Osteoblast (primary cell): ENCODE measurements around the gene MAN2B2. TPM values are rescaled to one million over a fixed set of nuclear protein-coding genes. Genes with fewer than 3 reads are reported as not detected.
A peak's percentile ranks its signal among the peaks of the same experiment; 100 is the strongest.

Experiments used
- DNase-seq: peaks from one replicate; pipeline ENCODE4 v3.0.0; 2011; ENCODE audit warnings: low spot score, mixed read lengths; ENCODE audit not compliant: insufficient read length; ENCODE audit errors: missing footprints
- H2AFZ ChIP-seq: 2 replicates; pipeline ENCODE4 v1.6.0; 2011; ENCODE audit warnings: mild to moderate bottlenecking, low read length
- H3K27ac ChIP-seq: 2 replicates; pipeline ENCODE4 v1.5.1; 2011; ENCODE audit warnings: mild to moderate bottlenecking, low read depth, low read length, moderate library complexity
- H3K27me3 ChIP-seq: 2 replicates; pipeline ENCODE4 v1.6.0; 2012; ENCODE audit warnings: mild to moderate bottlenecking, control low read depth, inconsistent platforms, low read length, moderate library complexity; ENCODE audit not compliant: insufficient read depth
- H3K36me3 ChIP-seq: 2 replicates; pipeline ENCODE4 v1.5.1; 2011; ENCODE audit warnings: mild to moderate bottlenecking, low read length, control low read depth, moderate library complexity; ENCODE audit not compliant: insufficient read depth
- H3K4me1 ChIP-seq: 2 replicates; pipeline ENCODE4 v1.5.1; 2011; ENCODE audit warnings: mild to moderate bottlenecking, low read length, control low read depth, moderate library complexity; ENCODE audit not compliant: insufficient read depth
- H3K4me2 ChIP-seq: 2 replicates; pipeline ENCODE4 v1.6.0; 2011; ENCODE audit warnings: mild to moderate bottlenecking, low read length; ENCODE audit not compliant: insufficient read depth
- H3K4me3 ChIP-seq: fragments of 200-600 bp; sonication (generic); 3 replicates; pipeline ENCODE4 v1.5.1; 2012; ENCODE audit warnings: mild to moderate bottlenecking, low read length, inconsistent platforms; ENCODE audit not compliant: insufficient read depth
- H3K79me2 ChIP-seq: 2 replicates; pipeline ENCODE4 v1.6.0; 2012; ENCODE audit warnings: mild to moderate bottlenecking, low read length, control low read depth, inconsistent platforms; ENCODE audit not compliant: insufficient read depth
- H3K9me3 ChIP-seq: 2 replicates; pipeline ENCODE4 v1.5.1; 2011; ENCODE audit warnings: low read depth, low read length, control low read depth
- H4K20me1 ChIP-seq: 2 replicates; pipeline ENCODE4 v1.6.0; 2012; ENCODE audit warnings: mild to moderate bottlenecking, low read length, control low read depth; ENCODE audit not compliant: insufficient read depth
- CTCF ChIP-seq: IDR thresholded peaks from 2 replicates; pipeline ENCODE4 v1.5.1; 2011; ENCODE audit warnings: mild to moderate bottlenecking, low read depth, low read length, moderate library complexity; ENCODE audit errors: extremely low read depth
- total RNA-seq: library from RNA; depleted of rRNA; stranded (reverse); fragments of >200 nt; gene quantifications from 2 replicates; pipeline ENCODE4 v1.2.3, GENCODE V29; 2012

Gene MAN2B2
- total RNA-seq, 1 donor = 28.2 TPM

- no peak for TF ChIP-seq CTCF
- H3K4me1 ChIP-seq = no peaks in the 10 kb centered on the region
- H3K27me3 ChIP-seq = no peaks in the 10 kb centered on the region
- H3K4me2 ChIP-seq = no peak overlapping the region
- no peak overlapping the region for H2AFZ ChIP-seq
- H3K27ac ChIP-seq = no peak overlapping the region
- no peaks in the 10 kb centered on the region for H3K36me3 ChIP-seq
- no peaks in the 10 kb centered on the region for H3K9me3 ChIP-seq
- DNase-seq = peak; percentile 42
- H3K4me3 ChIP-seq = no peak overlapping the region
- no peaks in the 10 kb centered on the region for H3K79me2 ChIP-seq
- no peaks in the 10 kb centered on the region for H4K20me1 ChIP-seq
Measured at GRCh38 chr4:6534618-6535328, 40.2 kb upstream of the MAN2B2 start.

- peak; percentile 59 for DNase-seq
- Histone ChIP-seq H3K9me3 (no peaks in the 10 kb centered on the region), H2AFZ (no peak overlapping the region), H3K4me3 (no peak overlapping the region), H4K20me1 (no peaks in the 10 kb centered on the region), H3K27ac (no peak overlapping the region), H3K4me1 (no peaks in the 10 kb centered on the region), H3K36me3 (no peaks in the 10 kb centered on the region), H3K79me2 (no peaks in the 10 kb centered on the region), H3K27me3 (no peaks in the 10 kb centered on the region), H3K4me2 (no peak overlapping the region)
- TF ChIP-seq CTCF = no peak
Measured at GRCh38 chr4:6535329-6535692, 39.7 kb upstream of the MAN2B2 start.

- no peak for TF ChIP-seq CTCF
- Histone ChIP-seq H3K27me3 (no peaks in the 10 kb centered on the region), H3K4me2 (no peak overlapping the region), H3K9me3 (no peaks in the 10 kb centered on the region), H3K4me3 (no peak overlapping the region), H3K4me1 (no peaks in the 10 kb centered on the region), H3K79me2 (no peaks in the 10 kb centered on the region), H3K27ac (no peak overlapping the region), H3K36me3 (no peaks in the 10 kb centered on the region), H2AFZ (no peak overlapping the region), H4K20me1 (no peaks in the 10 kb centered on the region)
- no peak for DNase-seq
Measured at GRCh38 chr4:6535706-6536105, 39.3 kb upstream of the MAN2B2 start.

- no peaks in the 10 kb centered on the region for H4K20me1 ChIP-seq
- DNase-seq = no peak
- H3K9me3 ChIP-seq = no peaks in the 10 kb centered on the region
- H3K27me3 ChIP-seq = no peaks in the 10 kb centered on the region
- no peaks in the 10 kb centered on the region for H3K36me3 ChIP-seq
- no peak overlapping the region for H3K4me2 ChIP-seq
- no peak overlapping the region for H2AFZ ChIP-seq
- H3K27ac ChIP-seq = no peak overlapping the region
- TF ChIP-seq CTCF = no peak
- H3K4me1 ChIP-seq = no peaks in the 10 kb centered on the region
- H3K79me2 ChIP-seq = no peaks in the 10 kb centered on the region
- no peak overlapping the region for H3K4me3 ChIP-seq
Measured at GRCh38 chr4:6538111-6538510, 36.9 kb upstream of the MAN2B2 start.
